Duodenal mucosa (tissue), 2 donors: ENCODE measurements around the gene POU3F1.
A peak's percentile ranks its signal among the peaks of the same experiment; 100 is the strongest.

Experiments
- H3K27ac ChIP-seq: one replicate; pipeline ENCODE4 v1.7.0; 2013; ENCODE audit warnings: low read depth, low read length
- H3K27me3 ChIP-seq, 2 donors: one replicate each; pipeline ENCODE4 v1.7.0; 2013; ENCODE audit warnings: low read length in 2 of 2, control low read depth in 1 of 2; ENCODE audit not compliant: insufficient read depth in 2 of 2, control insufficient read depth in 1 of 2
- H3K36me3 ChIP-seq, 2 donors: one replicate each; pipeline ENCODE4 v1.7.0; 2013; ENCODE audit warnings: low read length in 2 of 2, control low read depth in 1 of 2; ENCODE audit not compliant: insufficient read depth in 2 of 2, control insufficient read depth in 1 of 2
- H3K4me1 ChIP-seq, 2 donors: one replicate each; pipeline ENCODE4 v1.7.0; 2013; ENCODE audit warnings: low read length in 2 of 2, control low read depth in 1 of 2; ENCODE audit not compliant: insufficient read depth in 2 of 2, control insufficient read depth in 1 of 2
- H3K4me3 ChIP-seq, 2 donors: one replicate each; pipeline ENCODE4 v1.7.0; 2013; ENCODE audit warnings: low read length in 2 of 2, low read depth in 1 of 2
- H3K9ac ChIP-seq, 2 donors: one replicate each; pipeline ENCODE4 v1.7.0; 2013; ENCODE audit warnings: low read length in 2 of 2, low read depth in 1 of 2
- H3K9me3 ChIP-seq, 2 donors: one replicate each; pipeline ENCODE4 v1.7.0; 2013; ENCODE audit warnings: low read length in 2 of 2, control low read depth in 1 of 2; ENCODE audit not compliant: control insufficient read depth in 1 of 2

Gene POU3F1

GRCh38 chr1:38004284-38005108, 42.1 kb downstream of the POU3F1 start:
- H3K36me3 ChIP-seq: no peaks in the 10 kb centered on the region
- H3K27ac ChIP-seq: no peak overlapping the region
- peaks cover 16 to 23% of the 10 kb centered on the region in 2 donors for H3K4me1 ChIP-seq
- H3K9ac ChIP-seq: peak overlapping the region; percentile 31 to 79
- no peaks in the 10 kb centered on the region for H3K9me3 ChIP-seq
- peak overlapping the region; percentile 51 to 76 for H3K4me3 ChIP-seq
- peaks cover 6% of the 10 kb centered on the region in 2 donors for H3K27me3 ChIP-seq

- peak overlapping the region; percentile 51 to 76 for H3K4me3 ChIP-seq
- peak overlapping the region; percentile 31 to 79 for H3K9ac ChIP-seq
- H3K27me3 ChIP-seq: peaks cover 6% of the 10 kb centered on the region in 2 donors
- peaks cover 24 to 31% of the 10 kb centered on the region in 2 donors for H3K4me1 ChIP-seq
- H3K36me3 ChIP-seq: peaks cover under 1 to 2% of the 10 kb centered on the region in 2 donors
- H3K9me3 ChIP-seq: no peaks in the 10 kb centered on the region
- H3K27ac ChIP-seq: no peak overlapping the region
Measured at GRCh38 chr1:38003261-38004250, 43.0 kb downstream of the POU3F1 start.

GRCh38 chr1:38000529-38001455, 45.8 kb downstream of the POU3F1 start:
- Histone ChIP-seq H3K9ac (peak overlapping the region; percentile 25 to 54), H3K9me3 (no peaks in the 10 kb centered on the region), H3K27ac (peak overlapping the region; percentile 85), H3K27me3 (peaks cover 6% of the 10 kb centered on the region in 2 donors), H3K4me1 (peaks cover 31 to 47% of the 10 kb centered on the region in 2 donors), H3K36me3 (peaks cover 5 to 10% of the 10 kb centered on the region in 2 donors), H3K4me3 (peak overlapping the region in 1 of 2 donors; percentile 22)

DNA sequence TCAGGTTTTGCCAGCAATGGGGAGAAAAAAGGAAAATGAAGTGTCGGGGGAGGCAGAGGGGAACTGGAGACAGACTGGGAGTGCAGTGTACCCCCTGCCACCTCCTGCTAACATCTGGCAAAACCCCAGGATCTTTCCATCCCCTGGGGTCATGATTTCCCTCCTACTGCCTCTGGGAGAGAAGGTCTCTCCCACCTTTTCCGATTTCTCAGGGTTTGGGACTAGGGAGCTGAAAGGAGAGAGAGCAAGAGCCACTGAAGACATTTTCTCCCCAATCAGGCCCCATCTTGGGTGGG, 46.4 kb downstream of the POU3F1 start:
- Histone ChIP-seq H3K4me1 (peaks cover 34 to 50% of the 10 kb centered on the region in 2 donors), H3K9ac (peak overlapping the region; percentile 39 to 54), H3K27me3 (peaks cover 6% of the 10 kb centered on the region in 2 donors), H3K27ac (peak overlapping the region; percentile 85), H3K36me3 (peaks cover 5 to 10% of the 10 kb centered on the region in 2 donors), H3K4me3 (peak overlapping the region in 1 of 2 donors; percentile 13), H3K9me3 (no peaks in the 10 kb centered on the region)

GRCh38 chr1:37999430-38000232, 47.0 kb downstream of the POU3F1 start:
- Histone ChIP-seq H3K36me3 (peaks cover 5 to 10% of the 10 kb centered on the region in 2 donors), H3K27me3 (peaks cover 4 to 6% of the 10 kb centered on the region in 2 donors), H3K9ac (peak overlapping the region; percentile 39 to 54), H3K9me3 (no peaks in the 10 kb centered on the region), H3K27ac (peak overlapping the region; percentile 85), H3K4me3 (peak overlapping the region in 1 of 2 donors; percentile 13), H3K4me1 (peaks cover 38 to 53% of the 10 kb centered on the region in 2 donors)

- H3K9me3 ChIP-seq: no peaks in the 10 kb centered on the region
- peaks cover 38 to 48% of the 10 kb centered on the region in 2 donors for H3K4me1 ChIP-seq
- H3K27me3 ChIP-seq: peaks cover 0 to under 1% of the 10 kb centered on the region in 2 donors
- H3K9ac ChIP-seq: peak overlapping the region; percentile 39 to 54
- peak overlapping the region; percentile 85 for H3K27ac ChIP-seq
- H3K4me3 ChIP-seq: no peak overlapping the region
- H3K36me3 ChIP-seq: peaks cover 5 to 10% of the 10 kb centered on the region in 2 donors
Measured at GRCh38 chr1:37998913-37999429, 47.6 kb downstream of the POU3F1 start.

DNA sequence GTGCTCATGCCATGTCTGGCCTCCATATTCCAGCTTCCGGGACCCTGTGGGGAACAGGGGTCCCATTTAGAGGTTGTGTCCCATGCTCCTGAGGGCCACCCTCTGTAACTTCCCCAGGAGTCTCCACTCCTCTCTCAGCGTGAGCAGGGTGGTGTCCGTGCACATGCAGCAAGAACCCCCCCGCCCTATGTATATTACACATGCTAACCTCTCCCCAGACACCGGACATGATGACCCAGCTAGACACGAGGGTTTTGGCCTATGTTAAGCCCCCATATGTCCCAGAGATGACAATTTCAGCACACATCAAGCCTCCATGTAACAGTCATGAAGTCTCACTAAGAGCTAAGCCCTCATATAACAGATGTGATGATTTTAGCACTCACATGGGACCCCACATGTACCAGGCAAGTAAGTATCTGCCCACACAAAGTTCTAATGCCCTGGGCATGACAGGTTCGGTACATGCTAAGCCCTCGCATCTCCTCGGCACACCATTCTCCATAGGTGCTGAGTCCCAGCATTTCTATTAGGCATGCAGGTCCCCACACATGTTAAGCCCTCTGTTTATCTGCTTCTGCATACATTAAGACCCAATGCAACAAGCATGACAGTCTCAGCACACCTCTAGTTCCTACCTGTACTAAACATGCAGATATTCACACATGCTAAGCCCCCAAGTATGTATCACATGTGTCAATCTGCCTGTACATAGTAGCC, 48.3 kb downstream of the POU3F1 start:
- no peaks in the 10 kb centered on the region for H3K9me3 ChIP-seq
- H3K27ac ChIP-seq: no peak overlapping the region
- H3K36me3 ChIP-seq: peaks cover 5 to 10% of the 10 kb centered on the region in 2 donors
- H3K4me1 ChIP-seq: peaks cover 35 to 48% of the 10 kb centered on the region in 2 donors
- no peak overlapping the region for H3K4me3 ChIP-seq
- H3K27me3 ChIP-seq: no peaks in the 10 kb centered on the region
- H3K9ac ChIP-seq: no peak overlapping the region

DNA sequence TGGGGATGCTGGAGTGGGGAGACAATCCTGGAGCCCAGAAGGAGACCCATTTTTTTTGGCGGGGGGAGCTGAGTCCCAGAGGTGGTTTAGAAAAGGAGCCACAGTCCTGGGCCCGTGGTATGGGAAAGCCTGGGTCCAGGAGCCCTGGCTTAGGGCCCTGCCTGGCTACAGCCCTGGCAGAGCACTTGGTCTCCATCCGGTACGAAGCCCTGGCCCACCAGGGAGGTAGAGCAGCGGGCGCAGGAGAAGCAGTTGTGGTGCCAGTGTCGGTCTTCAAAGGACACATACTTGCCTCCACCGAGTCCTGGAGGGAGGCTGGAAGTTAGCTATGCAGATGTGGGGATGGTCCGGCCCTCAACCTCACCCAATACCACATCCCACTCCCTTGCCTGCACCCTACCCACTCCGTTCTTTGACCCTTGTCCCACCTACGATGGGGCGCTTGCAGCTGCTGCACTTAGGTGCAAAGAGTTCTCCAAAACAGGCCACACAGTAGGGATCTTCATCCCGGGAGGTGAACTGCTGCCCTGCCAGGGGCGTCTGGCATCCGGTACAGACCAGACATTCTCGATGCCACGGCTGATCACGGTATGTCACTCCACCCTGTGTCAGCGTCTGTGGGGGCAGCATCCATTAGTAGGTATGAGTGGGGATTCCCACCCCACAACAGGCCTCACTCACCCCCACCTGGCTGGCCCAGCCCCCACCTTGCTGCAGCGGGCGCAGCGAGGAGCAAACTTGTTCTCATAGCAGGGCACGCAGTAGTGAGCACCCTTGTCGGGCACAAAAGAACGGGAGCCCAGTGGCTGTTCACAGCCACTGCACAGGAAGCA, 49.1 kb downstream of the POU3F1 start:
- no peak overlapping the region for H3K4me3 ChIP-seq
- H3K36me3 ChIP-seq: peaks cover 5 to 10% of the 10 kb centered on the region in 2 donors
- H3K9me3 ChIP-seq: no peaks in the 10 kb centered on the region
- no peak overlapping the region for H3K27ac ChIP-seq
- H3K27me3 ChIP-seq: no peaks in the 10 kb centered on the region
- H3K9ac ChIP-seq: peak overlapping the region in 1 of 2 donors; percentile 22
- peaks cover 35 to 48% of the 10 kb centered on the region in 2 donors for H3K4me1 ChIP-seq
